GM21786 (cell line): ENCODE measurements around the gene CACNA2D3.
"Not testable (repeated sequence)": the region's sequence is repeated elsewhere in the genome, so short reads cannot be mapped to it uniquely, and the experiment has no call there.

Experiments
- ATAC-seq: cut with Tn5 transposase; IDR thresholded peaks from one replicate; pipeline ENCODE4 v1.9.1; 2021; ENCODE audit not compliant: unreplicated experiment

The CACNA2D3 gene

DNA sequence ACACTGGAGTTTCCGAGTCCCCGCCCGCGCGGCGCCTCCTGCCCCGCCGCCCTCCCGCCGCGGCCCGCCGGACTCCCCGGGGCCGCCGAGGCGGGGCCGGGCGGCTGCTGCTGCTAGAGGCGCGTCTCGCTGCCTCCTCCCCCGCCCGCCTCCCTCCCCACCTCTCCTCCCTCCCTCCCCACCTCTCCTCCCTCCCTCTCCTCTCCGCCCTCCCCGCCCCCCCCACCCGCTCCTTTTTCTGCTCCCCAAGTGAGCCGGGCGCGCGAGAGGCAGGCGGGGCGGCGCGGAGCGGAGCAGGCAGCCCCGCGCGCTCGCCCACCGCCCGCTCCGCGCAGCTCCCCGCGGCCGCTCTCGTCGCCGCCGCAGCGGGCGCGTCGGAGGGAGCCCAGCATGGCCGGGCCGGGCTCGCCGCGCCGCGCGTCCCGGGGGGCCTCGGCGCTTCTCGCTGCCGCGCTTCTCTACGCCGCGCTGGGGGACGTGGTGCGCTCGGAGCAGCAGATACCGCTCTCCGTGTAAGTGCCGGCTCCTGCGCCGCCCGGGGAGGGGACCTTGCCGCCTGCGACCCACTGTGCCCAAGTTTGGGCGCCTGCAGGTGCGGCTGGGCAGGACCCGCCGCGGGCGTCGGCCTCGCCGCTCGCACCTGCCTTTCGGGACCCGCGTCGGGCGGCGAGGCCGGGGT, at the start of gene CACNA2D3:
TSS of gene CACNA2D3 (plus strand) at position 229 of the 679 bp plus-strand sequence.
- ATAC-seq, result no peak

DNA sequence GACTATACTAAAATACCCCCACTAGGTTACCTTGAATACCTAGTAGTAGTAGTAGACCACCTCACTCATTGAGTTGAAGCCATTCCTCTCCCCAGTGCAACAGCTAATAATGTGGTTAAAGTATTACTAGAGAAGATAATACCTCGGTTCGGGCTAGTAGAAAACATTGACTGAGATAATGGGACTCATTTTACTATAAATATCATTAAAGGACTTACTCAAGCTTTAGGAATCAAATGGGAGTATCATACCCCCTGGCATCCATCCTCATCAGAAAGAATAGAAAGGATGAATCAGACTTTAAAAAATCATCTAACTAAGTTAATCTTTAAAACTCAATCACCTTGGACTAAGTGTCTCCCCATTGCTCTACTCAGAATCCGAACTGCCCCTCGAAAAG, 49.0 kb upstream of the CACNA2D3 start:
- no peak for ATAC-seq

- no peak for ATAC-seq
These were observed 43.0 kb upstream of the CACNA2D3 start for GRCh38 chr3:54079314-54079713.

DNA sequence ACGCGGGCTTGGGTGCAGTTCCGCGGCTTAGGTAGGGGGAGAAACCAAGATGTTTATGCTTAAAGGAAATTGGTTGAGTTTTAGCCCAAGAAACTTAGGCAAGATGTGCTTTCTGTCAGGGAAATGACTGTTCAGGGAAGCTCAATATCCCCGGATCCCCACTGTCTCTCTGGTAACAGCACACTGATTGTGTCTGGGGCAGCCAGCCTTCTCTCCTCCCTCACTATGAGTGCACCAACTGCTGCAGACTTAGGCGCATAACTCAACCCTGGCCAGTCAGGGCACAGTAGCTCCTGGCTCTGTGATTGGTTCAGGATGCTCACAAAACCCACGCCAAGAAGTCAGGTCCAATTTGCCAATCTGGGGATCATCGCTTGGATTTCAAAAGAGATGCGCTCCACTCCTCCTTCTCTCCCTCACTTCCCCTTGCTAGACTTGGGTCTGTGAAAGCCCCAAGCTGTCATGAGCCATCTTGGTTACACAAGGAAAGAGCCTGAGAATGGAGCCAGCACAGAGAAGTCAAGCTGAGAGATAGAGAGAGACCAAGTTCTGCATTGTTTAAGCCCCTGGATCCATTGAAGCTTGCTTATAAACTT, 42.5 kb upstream of the CACNA2D3 start:
- no peak for ATAC-seq

DNA sequence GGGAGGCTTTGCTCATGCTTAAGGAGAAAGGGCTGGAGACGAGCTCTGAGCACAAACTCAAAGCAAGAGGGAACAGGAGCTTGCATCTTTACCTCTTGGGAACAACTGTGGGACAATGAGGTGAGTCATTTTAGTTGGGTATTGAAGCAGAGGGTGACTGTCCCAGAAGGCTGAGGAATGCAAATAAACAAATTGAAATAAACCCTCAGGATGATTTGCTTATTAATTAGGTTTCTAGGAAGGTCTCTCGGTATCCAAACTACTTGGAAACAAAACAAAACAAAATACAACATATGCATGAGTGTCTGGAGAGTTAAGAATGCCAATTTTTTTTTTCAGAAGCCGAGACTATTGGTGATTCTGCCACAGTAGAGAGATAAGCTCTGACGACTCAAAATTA, 38.4 kb upstream of the CACNA2D3 start:
- no peak for ATAC-seq

GRCh38 chr3:54085936-54086335, 36.4 kb upstream of the CACNA2D3 start:
- ATAC-seq, result no peak

- ATAC-seq, result no peak
These were observed 35.5 kb upstream of the CACNA2D3 start for GRCh38 chr3:54086652-54087405.

- no peak for ATAC-seq
These were observed 34.6 kb upstream of the CACNA2D3 start for GRCh38 chr3:54087581-54088410.

GRCh38 chr3:54093491-54094248, 28.7 kb upstream of the CACNA2D3 start:
- ATAC-seq, result no peak

- no peak for ATAC-seq
These were observed 27.4 kb upstream of the CACNA2D3 start for GRCh38 chr3:54094926-54095325.

- ATAC-seq, result no peak
These were observed 23.0 kb upstream of the CACNA2D3 start for GRCh38 chr3:54099381-54099780.

- no peak for ATAC-seq
These were observed 18.3 kb upstream of the CACNA2D3 start for GRCh38 chr3:54104084-54104483.

- ATAC-seq, result not testable (repeated sequence)
These were observed 6.2 kb upstream of the CACNA2D3 start for GRCh38 chr3:54116129-54116528.

- no peak for ATAC-seq
These were observed 1.5 kb upstream of the CACNA2D3 start for GRCh38 chr3:54120657-54121413.

DNA sequence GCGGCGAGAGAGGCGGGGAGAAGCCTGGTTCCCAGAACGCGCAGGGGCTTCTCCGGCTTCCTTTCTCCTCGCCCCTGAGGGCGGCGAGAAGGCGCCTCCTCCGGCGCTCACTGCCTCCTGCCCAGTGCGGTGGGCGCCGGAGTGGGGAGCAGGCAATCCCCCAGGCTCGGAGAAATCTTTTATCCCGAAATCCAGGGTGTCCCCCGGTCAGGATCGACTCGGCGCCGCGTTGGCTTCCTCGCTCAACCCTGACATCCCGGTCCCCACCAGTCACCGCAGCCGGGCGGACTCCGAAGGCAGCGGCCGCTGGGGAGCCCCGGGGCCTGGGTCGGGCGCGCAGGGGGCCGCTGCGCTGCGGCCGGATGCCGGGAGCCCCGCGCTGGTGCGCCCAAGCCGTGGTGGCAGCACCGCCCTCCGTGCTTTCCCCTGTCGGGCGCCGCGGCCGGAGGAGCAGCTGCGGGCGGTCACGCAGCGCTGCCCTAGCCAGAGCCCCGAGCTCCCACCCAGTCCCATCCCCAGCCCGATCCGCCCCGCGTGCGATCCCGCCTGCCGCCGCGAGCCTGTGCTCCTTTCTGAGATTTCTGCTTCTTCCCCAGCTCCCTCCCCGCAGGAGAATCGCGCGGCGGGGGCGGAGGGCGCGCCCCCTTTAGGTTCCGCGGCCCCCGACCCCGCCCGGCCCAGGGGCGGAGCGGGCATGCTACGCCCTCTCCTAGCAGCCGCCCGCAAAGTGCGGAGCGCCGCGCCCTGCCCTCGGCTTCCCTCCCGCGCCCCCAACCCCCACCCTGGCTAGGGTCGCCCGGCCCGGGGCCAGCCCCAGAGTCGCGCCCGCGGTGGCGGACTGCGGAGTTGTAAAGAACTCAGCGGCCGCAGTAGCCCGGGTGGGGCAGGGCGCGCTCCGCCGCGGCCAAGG, 683 bp upstream of the CACNA2D3 start:
- no peak for ATAC-seq

DNA sequence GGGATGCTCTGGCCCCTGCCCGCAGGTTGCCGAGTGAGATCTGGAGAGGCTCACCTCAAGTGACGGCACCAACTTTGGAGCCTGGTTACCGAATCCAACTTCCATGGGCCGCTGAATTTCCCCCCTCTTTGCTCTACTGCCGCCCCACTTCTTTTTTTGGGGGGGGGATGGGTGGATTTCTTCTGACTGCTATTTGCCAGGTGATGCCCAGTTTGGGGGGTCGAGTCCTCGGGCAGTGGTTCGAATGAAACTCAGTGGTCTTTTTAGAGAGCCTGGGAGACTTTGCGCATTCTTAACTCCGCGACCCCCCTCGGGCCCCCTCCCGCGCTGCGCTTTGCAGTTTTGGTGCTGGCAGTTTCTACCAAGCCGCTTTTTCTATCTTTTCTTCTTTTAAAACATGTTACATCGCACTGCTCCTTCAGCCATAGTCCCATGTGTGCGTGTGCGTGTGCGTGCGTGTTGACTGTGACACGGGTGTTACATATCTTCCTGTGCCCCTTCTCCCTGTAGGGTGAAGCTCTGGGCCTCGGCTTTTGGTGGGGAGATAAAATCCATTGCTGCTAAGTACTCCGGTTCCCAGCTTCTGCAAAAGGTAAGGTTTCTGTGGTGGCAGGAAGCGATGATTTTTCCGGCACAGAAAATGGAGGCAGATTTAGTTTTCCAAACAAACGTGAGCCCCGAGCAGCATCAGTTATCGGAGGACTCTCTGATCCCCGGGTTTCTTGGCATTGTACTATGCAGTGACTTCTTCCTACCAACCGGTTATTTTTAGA, 837 bp downstream of the CACNA2D3 start:
- no peak for ATAC-seq

DNA sequence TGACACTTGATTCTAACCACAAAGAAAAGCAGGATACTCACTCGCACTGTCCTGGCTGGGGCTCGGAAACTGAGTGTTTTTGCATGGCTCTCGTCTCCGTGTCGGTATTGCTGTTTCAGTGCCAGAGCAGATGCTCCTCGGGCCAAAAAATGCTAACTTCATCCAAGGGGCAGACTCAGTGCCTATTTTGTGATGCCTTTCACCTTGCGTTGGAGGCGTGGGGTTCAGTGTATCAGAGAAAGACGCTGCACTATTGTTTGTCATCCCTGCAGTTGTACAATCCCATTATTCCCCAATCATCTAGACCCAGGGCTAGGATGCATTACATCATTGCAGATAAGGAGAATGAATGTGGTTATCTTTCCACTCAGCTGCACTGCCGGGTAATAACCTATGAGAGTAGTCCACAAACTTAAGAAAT, 1.4 kb downstream of the CACNA2D3 start:
- ATAC-seq, result no peak

- no peak for ATAC-seq
These were observed 2.9 kb downstream of the CACNA2D3 start for GRCh38 chr3:54125300-54125699.
